ENCODE data around the gene GNG8. TPM values are rescaled to one million over a fixed set of nuclear protein-coding genes. Genes with fewer than 3 reads are reported as not detected.

Gene GNG8
- total and polyA plus RNA-seq, 2 experiments from 2014 or later: 5.9 TPM; not detected in 1

- Histone ChIP-seq H2AFZ (no peak overlapping the region), H3K4me1 (ENCODE audit: insufficient read depth) (no peaks in the 10 kb centered on the region), H3K4me3 (no peak overlapping the region), H3K79me2 (replicated peaks; ENCODE audit: insufficient read depth) (no peaks in the 10 kb centered on the region), H3K4me2 (no peak overlapping the region), H3F3A (replicated peaks; ENCODE audit: low read depth) (no peaks in the 10 kb centered on the region), H3K9me2 (ENCODE audit: insufficient read depth) (no peaks in the 10 kb centered on the region), H3K27ac (ENCODE audit: low read depth) (no peak overlapping the region), H3K27me3 (ENCODE audit: insufficient read depth) (no peaks in the 10 kb centered on the region), H3K36me3 (ENCODE audit: insufficient read depth) (no peaks in the 10 kb centered on the region), H4K20me1 (replicated peaks; ENCODE audit: insufficient read depth) (no peaks in the 10 kb centered on the region)
- Mint-ChIP-seq H3K27ac (no peak overlapping the region), H3K4me1 (peaks cover 6% of the 10 kb centered on the region; the same call in 2 of the 3 replicates), H3K36me3 (ENCODE audit: low read depth) (no peaks in the 10 kb centered on the region; the same call in 2 of the 3 replicates), H3K9me3 (peaks cover 2% of the 10 kb centered on the region; the same call in 2 of the 3 replicates), H3K27me3 (ENCODE audit: insufficient read depth, low read depth, poor library complexity) (peaks cover 4% of the 10 kb centered on the region), H3K4me3 (no peak overlapping the region)
- TF ChIP-seq, protein P1, sequence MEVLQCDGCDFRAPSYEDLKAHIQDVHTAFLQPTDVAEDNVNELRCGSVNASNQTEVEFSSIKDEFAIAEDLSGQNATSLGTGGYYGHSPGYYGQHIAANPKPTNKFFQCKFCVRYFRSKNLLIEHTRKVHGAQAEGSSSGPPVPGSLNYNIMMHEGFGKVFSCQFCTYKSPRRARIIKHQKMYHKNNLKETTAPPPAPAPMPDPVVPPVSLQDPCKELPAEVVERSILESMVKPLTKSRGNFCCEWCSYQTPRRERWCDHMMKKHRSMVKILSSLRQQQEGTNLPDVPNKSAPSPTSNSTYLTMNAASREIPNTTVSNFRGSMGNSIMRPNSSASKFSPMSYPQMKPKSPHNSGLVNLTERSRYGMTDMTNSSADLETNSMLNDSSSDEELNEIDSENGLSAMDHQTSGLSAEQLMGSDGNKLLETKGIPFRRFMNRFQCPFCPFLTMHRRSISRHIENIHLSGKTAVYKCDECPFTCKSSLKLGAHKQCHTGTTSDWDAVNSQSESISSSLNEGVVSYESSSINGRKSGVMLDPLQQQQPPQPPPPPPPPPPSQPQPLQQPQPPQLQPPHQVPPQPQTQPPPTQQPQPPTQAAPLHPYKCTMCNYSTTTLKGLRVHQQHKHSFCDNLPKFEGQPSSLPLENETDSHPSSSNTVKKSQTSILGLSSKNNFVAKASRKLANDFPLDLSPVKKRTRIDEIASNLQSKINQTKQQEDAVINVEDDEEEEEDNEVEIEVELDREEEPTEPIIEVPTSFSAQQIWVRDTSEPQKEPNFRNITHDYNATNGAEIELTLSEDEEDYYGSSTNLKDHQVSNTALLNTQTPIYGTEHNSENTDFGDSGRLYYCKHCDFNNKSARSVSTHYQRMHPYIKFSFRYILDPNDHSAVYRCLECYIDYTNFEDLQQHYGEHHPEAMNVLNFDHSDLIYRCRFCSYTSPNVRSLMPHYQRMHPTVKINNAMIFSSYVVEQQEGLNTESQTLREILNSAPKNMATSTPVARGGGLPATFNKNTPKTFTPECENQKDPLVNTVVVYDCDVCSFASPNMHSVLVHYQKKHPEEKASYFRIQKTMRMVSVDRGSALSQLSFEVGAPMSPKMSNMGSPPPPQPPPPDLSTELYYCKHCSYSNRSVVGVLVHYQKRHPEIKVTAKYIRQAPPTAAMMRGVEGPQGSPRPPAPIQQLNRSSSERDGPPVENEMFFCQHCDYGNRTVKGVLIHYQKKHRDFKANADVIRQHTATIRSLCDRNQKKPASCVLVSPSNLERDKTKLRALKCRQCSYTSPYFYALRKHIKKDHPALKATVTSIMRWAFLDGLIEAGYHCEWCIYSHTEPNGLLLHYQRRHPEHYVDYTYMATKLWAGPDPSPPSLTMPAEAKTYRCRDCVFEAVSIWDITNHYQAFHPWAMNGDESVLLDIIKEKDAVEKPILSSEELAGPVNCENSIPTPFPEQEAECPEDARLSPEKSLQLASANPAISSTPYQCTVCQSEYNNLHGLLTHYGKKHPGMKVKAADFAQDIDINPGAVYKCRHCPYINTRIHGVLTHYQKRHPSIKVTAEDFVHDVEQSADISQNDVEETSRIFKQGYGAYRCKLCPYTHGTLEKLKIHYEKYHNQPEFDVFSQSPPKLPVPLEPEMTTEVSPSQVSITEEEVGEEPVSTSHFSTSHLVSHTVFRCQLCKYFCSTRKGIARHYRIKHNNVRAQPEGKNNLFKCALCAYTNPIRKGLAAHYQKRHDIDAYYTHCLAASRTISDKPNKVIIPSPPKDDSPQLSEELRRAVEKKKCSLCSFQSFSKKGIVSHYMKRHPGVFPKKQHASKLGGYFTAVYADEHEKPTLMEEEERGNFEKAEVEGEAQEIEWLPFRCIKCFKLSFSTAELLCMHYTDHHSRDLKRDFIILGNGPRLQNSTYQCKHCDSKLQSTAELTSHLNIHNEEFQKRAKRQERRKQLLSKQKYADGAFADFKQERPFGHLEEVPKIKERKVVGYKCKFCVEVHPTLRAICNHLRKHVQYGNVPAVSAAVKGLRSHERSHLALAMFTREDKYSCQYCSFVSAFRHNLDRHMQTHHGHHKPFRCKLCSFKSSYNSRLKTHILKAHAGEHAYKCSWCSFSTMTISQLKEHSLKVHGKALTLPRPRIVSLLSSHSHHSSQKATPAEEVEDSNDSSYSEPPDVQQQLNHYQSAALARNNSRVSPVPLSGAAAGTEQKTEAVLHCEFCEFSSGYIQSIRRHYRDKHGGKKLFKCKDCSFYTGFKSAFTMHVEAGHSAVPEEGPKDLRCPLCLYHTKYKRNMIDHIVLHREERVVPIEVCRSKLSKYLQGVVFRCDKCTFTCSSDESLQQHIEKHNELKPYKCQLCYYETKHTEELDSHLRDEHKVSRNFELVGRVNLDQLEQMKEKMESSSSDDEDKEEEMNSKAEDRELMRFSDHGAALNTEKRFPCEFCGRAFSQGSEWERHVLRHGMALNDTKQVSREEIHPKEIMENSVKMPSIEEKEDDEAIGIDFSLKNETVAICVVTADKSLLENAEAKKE (CRISPR knock-in tag; IDR thresholded peaks at IDR 0.05): no peak
- TF ChIP-seq EZH2phosphoT487 (IDR thresholded peaks at IDR 0.05; ENCODE audit: unreplicated experiment) (no peak), NANOG (IDR thresholded peaks at IDR 0.05; ENCODE audit: borderline replicate concordance) (no peak)
- ATAC-seq: no peak
- no peak for DNase-seq (ENCODE audit: low spot score)
Observed at GRCh38 chr19:46596008-46596407, 40.0 kb downstream of the GNG8 start.

DNA sequence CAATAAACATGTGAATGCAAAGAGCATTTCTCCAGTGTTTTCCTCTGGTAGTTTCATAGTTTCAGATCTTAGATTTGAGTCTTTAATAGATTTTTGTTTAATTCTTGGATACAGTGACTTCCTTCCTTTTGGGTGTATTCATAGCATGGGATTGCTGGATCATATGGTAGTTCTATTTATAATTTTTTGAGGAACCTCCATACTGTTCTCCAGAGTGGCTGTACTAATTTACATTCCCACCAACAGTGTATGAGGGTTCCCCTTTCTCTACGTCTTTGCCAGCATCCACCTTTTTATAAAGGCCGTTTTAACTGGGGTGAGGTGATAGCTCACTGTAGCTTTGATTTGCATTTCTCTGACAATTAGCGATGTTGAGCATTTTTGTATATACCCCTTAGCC, 44.1 kb downstream of the GNG8 start:
- Histone ChIP-seq H3K4me2 (no peak overlapping the region), H2AFZ (no peak overlapping the region), H3K9me2 (ENCODE audit: insufficient read depth) (0 out of 2 replicates have a peak, but pooled peaks cover 3% of the 10 kb centered on the region), H3K36me3 (ENCODE audit: insufficient read depth) (no peaks in the 10 kb centered on the region), H3K4me1 (ENCODE audit: insufficient read depth) (no peaks in the 10 kb centered on the region), H3F3A (replicated peaks; ENCODE audit: low read depth) (no peaks in the 10 kb centered on the region), H4K20me1 (replicated peaks; ENCODE audit: insufficient read depth) (no peaks in the 10 kb centered on the region), H3K4me3 (no peak overlapping the region), H3K27me3 (ENCODE audit: insufficient read depth) (no peaks in the 10 kb centered on the region), H3K79me2 (replicated peaks; ENCODE audit: insufficient read depth) (no peaks in the 10 kb centered on the region), H3K27ac (ENCODE audit: low read depth) (no peak overlapping the region)
- Mint-ChIP-seq H3K9me3 (no peaks in the 10 kb centered on the region; the same call in 2 of the 3 replicates), H3K27me3 (ENCODE audit: insufficient read depth, low read depth, poor library complexity) (peaks cover 2% of the 10 kb centered on the region), H3K36me3 (ENCODE audit: low read depth) (no peaks in the 10 kb centered on the region), H3K4me3 (no peak overlapping the region), H3K27ac (no peak overlapping the region), H3K4me1 (no peaks in the 10 kb centered on the region; the same call in 2 of the 3 replicates)
- no peak for DNase-seq (ENCODE audit: low spot score)
- ATAC-seq: no peak
- TF ChIP-seq, protein P2, sequence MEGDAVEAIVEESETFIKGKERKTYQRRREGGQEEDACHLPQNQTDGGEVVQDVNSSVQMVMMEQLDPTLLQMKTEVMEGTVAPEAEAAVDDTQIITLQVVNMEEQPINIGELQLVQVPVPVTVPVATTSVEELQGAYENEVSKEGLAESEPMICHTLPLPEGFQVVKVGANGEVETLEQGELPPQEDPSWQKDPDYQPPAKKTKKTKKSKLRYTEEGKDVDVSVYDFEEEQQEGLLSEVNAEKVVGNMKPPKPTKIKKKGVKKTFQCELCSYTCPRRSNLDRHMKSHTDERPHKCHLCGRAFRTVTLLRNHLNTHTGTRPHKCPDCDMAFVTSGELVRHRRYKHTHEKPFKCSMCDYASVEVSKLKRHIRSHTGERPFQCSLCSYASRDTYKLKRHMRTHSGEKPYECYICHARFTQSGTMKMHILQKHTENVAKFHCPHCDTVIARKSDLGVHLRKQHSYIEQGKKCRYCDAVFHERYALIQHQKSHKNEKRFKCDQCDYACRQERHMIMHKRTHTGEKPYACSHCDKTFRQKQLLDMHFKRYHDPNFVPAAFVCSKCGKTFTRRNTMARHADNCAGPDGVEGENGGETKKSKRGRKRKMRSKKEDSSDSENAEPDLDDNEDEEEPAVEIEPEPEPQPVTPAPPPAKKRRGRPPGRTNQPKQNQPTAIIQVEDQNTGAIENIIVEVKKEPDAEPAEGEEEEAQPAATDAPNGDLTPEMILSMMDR (conservative IDR thresholded peaks at IDR 0.05; ENCODE audit: low read depth in 2 of 2): no peak
- no peak for TF ChIP-seq STAT1 (IDR thresholded peaks at IDR 0.05; ENCODE audit: unreplicated experiment)

All from GM23338 (cell line).